SK-N-SH treated with all-trans-retinoic acid at 6 μM for 48 hours (cell line): Measurements from ENCODE around the gene CALHM1.

ENCODE experiments used
- ATAC-seq: fragments of 200-7000 bp; cut with Tn5 transposase; 3 replicates; pipeline ENCODE4 v1.9.1; 2020; ENCODE audit warnings: mild to moderate bottlenecking, moderate library complexity
- ARNTL ChIP-seq: fragments of 450-650 bp; formaldehyde crosslinking; IDR thresholded peaks from 2 replicates; pipeline ENCODE4 v1.5.0; 2020; ENCODE audit warnings: low read depth, mild to moderate bottlenecking, moderate library complexity, borderline replicate concordance
- CSDC2 ChIP-seq: fragments of 250-450 bp; sonication (Bioruptor Pico); IDR thresholded peaks from 2 replicates; pipeline ENCODE4 v1.5.0; 2020; ENCODE audit warnings: mild to moderate bottlenecking, moderate library complexity
- ESRRG ChIP-seq: fragments of 250-450 bp; sonication (Bioruptor Pico); IDR thresholded peaks from 2 replicates; pipeline ENCODE4 v1.6.1; 2021; ENCODE audit warnings: mild to moderate bottlenecking
- GLIS3 ChIP-seq: fragments of 250-450 bp; sonication (Bioruptor Pico); IDR thresholded peaks from 2 replicates; pipeline ENCODE4 v1.5.0; 2020; ENCODE audit warnings: mild to moderate bottlenecking, moderate library complexity
- OSR1 ChIP-seq: fragments of 250-450 bp; sonication (Bioruptor Pico); IDR thresholded peaks from 2 replicates; pipeline ENCODE4 v1.8.0; 2022; ENCODE audit warnings: moderate library complexity, mild to moderate bottlenecking, inconsistent platforms
- PPARA ChIP-seq: fragments of 250-450 bp; sonication (Bioruptor Pico); IDR thresholded peaks from 2 replicates; pipeline ENCODE4 v1.5.0; 2020; ENCODE audit warnings: mild to moderate bottlenecking, borderline replicate concordance
- RARB ChIP-seq: fragments of 250-450 bp; sonication (Bioruptor Pico); IDR thresholded peaks from 2 replicates; pipeline ENCODE4 v1.8.0; 2021; ENCODE audit warnings: mild to moderate bottlenecking, moderate library complexity
- SNAI2 ChIP-seq: fragments of 250-450 bp; sonication (Bioruptor Pico); IDR thresholded peaks from 2 replicates; pipeline ENCODE4 v1.5.0; 2020; ENCODE audit warnings: mild to moderate bottlenecking, moderate library complexity
- TOX ChIP-seq: fragments of 250-450 bp; sonication (Bioruptor Pico); IDR thresholded peaks from 2 replicates; pipeline ENCODE4 v1.8.0; 2021; ENCODE audit warnings: mild to moderate bottlenecking, moderate library complexity, borderline replicate concordance
- ZC3H10 ChIP-seq: fragments of 250-450 bp; sonication (Bioruptor Pico); IDR thresholded peaks from 2 replicates; pipeline ENCODE4 v1.5.1; 2021; ENCODE audit warnings: mild to moderate bottlenecking, moderate library complexity
- ZFP3 ChIP-seq: fragments of 250-450 bp; sonication (Bioruptor Pico); IDR thresholded peaks from 2 replicates; pipeline ENCODE4 v1.5.0; 2020; ENCODE audit warnings: mild to moderate bottlenecking, moderate library complexity
- ZFP30 ChIP-seq: fragments of 450-650 bp; formaldehyde crosslinking; IDR thresholded peaks from 2 replicates; pipeline ENCODE4 v1.5.0; 2022; ENCODE audit warnings: mild to moderate bottlenecking, moderate library complexity
- ZNF565 ChIP-seq: fragments of 450-650 bp; formaldehyde crosslinking; conservative IDR thresholded peaks from 2 replicates; pipeline ENCODE4 v1.5.0; 2020; ENCODE audit warnings: low read depth, mild to moderate bottlenecking, moderate library complexity
- ZNF8 ChIP-seq: fragments of 450-650 bp; formaldehyde crosslinking; IDR thresholded peaks from 2 replicates; pipeline ENCODE4 v1.5.0; 2020; ENCODE audit warnings: mild to moderate bottlenecking, moderate library complexity
- TF ChIP-seq, protein P1 (sequence below): fragments of 250-450 bp; sonication (Bioruptor Pico); IDR thresholded peaks from 2 replicates; pipeline ENCODE4 v1.8.0; 2020; ENCODE audit warnings: mild to moderate bottlenecking, moderate library complexity, borderline replicate concordance
- TF ChIP-seq, protein P2 (sequence below): fragments of 250-450 bp; sonication (Bioruptor Pico); IDR thresholded peaks from 2 replicates; pipeline ENCODE4 v1.5.0; 2020; ENCODE audit warnings: mild to moderate bottlenecking, moderate library complexity
- TF ChIP-seq, protein P3 (sequence below): fragments of 250-450 bp; sonication (Bioruptor Pico); IDR thresholded peaks from 2 replicates; pipeline ENCODE4 v1.8.0; 2021; ENCODE audit warnings: low read depth, mild to moderate bottlenecking, moderate library complexity, borderline replicate concordance
- TF ChIP-seq, protein P4 (sequence below): fragments of 250-450 bp; sonication (Bioruptor Pico); IDR thresholded peaks from 2 replicates; pipeline ENCODE4 v1.5.1; 2020; ENCODE audit warnings: low read depth, mild to moderate bottlenecking, moderate library complexity
- TF ChIP-seq, protein P5 (sequence below): fragments of 250-450 bp; sonication (Bioruptor Pico); IDR thresholded peaks from 2 replicates; pipeline ENCODE4 v1.5.1; 2021; ENCODE audit warnings: mild to moderate bottlenecking, moderate library complexity

The CALHM1 gene

DNA sequence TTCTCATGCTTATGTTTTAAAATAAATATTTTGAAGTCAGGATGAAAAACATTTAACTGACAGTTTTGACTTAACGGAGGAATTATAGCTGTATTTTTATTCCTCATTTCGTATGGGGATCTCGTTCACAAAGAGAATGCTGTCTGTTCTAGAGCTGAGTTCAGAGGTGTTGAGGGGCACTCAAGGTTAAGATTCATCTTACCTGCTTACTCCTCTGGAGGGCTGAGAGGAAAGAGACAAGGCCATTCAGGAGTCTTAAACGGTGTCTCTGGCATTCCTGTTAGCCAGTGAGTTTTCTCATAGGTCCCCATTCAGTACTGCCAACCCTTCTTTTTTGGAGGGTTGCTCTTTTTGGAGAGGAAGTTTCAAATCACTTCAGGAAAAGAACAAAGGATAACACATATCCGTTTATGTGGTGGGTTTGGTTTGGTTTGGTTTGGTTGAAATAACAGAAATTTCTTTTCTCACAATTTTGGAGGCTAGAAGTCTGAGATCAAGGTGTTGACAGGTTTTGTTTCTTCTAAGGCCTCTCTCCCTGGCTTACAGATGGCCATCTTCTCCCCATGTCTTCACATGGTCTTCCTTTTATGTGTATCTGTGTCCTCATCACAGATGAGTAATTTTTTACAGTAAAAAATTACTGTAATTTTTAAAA is 29.6 kb downstream of the CALHM1 start:
- no peak for TF ChIP-seq ZNF565 (CRISPR knock-in tag)
- TF ChIP-seq, protein P1, sequence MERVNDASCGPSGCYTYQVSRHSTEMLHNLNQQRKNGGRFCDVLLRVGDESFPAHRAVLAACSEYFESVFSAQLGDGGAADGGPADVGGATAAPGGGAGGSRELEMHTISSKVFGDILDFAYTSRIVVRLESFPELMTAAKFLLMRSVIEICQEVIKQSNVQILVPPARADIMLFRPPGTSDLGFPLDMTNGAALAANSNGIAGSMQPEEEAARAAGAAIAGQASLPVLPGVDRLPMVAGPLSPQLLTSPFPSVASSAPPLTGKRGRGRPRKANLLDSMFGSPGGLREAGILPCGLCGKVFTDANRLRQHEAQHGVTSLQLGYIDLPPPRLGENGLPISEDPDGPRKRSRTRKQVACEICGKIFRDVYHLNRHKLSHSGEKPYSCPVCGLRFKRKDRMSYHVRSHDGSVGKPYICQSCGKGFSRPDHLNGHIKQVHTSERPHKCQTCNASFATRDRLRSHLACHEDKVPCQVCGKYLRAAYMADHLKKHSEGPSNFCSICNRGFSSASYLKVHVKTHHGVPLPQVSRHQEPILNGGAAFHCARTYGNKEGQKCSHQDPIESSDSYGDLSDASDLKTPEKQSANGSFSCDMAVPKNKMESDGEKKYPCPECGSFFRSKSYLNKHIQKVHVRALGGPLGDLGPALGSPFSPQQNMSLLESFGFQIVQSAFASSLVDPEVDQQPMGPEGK (CRISPR knock-in tag), result no peak
- no peak for TF ChIP-seq OSR1 (CRISPR knock-in tag)
- TF ChIP-seq GLIS3 (CRISPR knock-in tag), result no peak
- TF ChIP-seq, protein P2, sequence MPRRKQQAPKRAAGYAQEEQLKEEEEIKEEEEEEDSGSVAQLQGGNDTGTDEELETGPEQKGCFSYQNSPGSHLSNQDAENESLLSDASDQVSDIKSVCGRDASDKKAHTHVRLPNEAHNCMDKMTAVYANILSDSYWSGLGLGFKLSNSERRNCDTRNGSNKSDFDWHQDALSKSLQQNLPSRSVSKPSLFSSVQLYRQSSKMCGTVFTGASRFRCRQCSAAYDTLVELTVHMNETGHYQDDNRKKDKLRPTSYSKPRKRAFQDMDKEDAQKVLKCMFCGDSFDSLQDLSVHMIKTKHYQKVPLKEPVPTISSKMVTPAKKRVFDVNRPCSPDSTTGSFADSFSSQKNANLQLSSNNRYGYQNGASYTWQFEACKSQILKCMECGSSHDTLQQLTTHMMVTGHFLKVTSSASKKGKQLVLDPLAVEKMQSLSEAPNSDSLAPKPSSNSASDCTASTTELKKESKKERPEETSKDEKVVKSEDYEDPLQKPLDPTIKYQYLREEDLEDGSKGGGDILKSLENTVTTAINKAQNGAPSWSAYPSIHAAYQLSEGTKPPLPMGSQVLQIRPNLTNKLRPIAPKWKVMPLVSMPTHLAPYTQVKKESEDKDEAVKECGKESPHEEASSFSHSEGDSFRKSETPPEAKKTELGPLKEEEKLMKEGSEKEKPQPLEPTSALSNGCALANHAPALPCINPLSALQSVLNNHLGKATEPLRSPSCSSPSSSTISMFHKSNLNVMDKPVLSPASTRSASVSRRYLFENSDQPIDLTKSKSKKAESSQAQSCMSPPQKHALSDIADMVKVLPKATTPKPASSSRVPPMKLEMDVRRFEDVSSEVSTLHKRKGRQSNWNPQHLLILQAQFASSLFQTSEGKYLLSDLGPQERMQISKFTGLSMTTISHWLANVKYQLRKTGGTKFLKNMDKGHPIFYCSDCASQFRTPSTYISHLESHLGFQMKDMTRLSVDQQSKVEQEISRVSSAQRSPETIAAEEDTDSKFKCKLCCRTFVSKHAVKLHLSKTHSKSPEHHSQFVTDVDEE (CRISPR knock-in tag), result no peak
- TF ChIP-seq ZC3H10 (CRISPR knock-in tag), result no peak
- TF ChIP-seq, protein P3, sequence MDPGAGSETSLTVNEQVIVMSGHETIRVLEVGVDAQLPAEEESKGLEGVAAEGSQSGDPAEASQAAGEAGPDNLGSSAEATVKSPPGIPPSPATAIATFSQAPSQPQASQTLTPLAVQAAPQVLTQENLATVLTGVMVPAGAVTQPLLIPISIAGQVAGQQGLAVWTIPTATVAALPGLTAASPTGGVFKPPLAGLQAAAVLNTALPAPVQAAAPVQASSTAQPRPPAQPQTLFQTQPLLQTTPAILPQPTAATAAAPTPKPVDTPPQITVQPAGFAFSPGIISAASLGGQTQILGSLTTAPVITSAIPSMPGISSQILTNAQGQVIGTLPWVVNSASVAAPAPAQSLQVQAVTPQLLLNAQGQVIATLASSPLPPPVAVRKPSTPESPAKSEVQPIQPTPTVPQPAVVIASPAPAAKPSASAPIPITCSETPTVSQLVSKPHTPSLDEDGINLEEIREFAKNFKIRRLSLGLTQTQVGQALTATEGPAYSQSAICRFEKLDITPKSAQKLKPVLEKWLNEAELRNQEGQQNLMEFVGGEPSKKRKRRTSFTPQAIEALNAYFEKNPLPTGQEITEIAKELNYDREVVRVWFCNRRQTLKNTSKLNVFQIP, result no peak
- TF ChIP-seq ZFP3 (CRISPR knock-in tag), result no peak
- TF ChIP-seq SNAI2 (CRISPR knock-in tag), result no peak
- no peak for TF ChIP-seq ARNTL (CRISPR knock-in tag)
- TF ChIP-seq ZNF8 (CRISPR knock-in tag), result no peak
- TF ChIP-seq CSDC2 (CRISPR knock-in tag), result no peak
- TF ChIP-seq, protein P4, sequence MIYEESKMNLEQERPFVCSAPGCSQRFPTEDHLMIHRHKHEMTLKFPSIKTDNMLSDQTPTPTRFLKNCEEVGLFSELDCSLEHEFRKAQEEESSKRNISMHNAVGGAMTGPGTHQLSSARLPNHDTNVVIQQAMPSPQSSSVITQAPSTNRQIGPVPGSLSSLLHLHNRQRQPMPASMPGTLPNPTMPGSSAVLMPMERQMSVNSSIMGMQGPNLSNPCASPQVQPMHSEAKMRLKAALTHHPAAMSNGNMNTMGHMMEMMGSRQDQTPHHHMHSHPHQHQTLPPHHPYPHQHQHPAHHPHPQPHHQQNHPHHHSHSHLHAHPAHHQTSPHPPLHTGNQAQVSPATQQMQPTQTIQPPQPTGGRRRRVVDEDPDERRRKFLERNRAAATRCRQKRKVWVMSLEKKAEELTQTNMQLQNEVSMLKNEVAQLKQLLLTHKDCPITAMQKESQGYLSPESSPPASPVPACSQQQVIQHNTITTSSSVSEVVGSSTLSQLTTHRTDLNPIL (CRISPR knock-in tag), result no peak
- TF ChIP-seq, protein P5, sequence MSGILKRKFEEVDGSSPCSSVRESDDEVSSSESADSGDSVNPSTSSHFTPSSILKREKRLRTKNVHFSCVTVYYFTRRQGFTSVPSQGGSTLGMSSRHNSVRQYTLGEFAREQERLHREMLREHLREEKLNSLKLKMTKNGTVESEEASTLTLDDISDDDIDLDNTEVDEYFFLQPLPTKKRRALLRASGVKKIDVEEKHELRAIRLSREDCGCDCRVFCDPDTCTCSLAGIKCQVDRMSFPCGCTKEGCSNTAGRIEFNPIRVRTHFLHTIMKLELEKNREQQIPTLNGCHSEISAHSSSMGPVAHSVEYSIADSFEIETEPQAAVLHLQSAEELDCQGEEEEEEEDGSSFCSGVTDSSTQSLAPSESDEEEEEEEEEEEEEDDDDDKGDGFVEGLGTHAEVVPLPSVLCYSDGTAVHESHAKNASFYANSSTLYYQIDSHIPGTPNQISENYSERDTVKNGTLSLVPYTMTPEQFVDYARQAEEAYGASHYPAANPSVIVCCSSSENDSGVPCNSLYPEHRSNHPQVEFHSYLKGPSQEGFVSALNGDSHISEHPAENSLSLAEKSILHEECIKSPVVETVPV (CRISPR knock-in tag), result no peak
- no peak for ATAC-seq

DNA sequence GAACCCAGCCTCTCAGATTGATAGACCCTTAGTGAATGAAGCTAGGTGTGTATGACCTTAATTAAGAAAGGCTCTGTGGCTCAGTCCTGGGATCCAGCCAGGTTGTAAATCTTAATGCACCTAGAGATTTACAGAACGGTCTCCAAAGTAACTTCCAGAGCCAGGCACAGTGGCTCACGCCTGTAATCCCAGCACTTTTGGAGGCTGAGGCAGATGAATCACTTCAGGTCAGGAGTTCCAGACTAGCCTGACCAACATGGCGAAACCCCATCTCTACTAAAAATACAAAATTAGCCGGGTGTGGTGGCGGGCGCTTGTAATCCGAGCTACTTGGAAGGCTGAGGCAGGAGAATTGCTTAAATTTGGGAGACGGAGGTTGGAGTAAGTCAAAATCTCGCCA is 30.8 kb downstream of the CALHM1 start:
- no peak for ATAC-seq
- TF ChIP-seq ARNTL (CRISPR knock-in tag) (no peak), PPARA (CRISPR knock-in tag) (no peak), ZFP30 (CRISPR knock-in tag) (no peak), SNAI2 (CRISPR knock-in tag) (no peak), ZC3H10 (CRISPR knock-in tag) (no peak), CSDC2 (CRISPR knock-in tag) (no peak)

DNA sequence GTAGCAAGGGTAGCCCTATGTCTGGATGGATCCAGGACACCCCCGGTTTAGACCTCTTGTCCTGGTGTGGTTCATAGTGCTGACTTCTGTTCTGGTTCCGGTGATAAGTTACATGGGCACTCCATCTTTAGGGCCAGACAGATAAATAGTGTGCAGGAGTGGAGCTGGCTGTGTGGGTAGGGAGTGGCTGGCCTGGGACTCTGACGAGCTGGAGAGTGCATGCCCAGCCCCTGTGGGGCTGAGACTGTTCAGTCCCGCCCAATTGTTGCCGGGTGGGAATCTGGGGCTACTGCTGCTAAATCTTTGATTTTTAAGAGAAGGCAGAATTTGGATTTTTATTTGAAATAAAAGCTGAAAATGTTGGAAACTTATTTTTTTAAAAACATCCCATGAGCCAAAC is 35.0 kb downstream of the CALHM1 start:
- no peak for TF ChIP-seq ZNF565 (CRISPR knock-in tag)
- no peak for TF ChIP-seq ESRRG
- no peak for TF ChIP-seq TOX (CRISPR knock-in tag)
- TF ChIP-seq, protein P5 (CRISPR knock-in tag), result no peak
- TF ChIP-seq RARB, result no peak
- TF ChIP-seq, all 23 proteins: peak for 0
- ATAC-seq, result no peak
